22Rv1 (cell line): Measurements from ENCODE around the gene UBE2K.
"Not testable (repeated sequence)": the region's sequence is repeated elsewhere in the genome, so short reads cannot be mapped to it uniquely, and the experiment has no call there.

Experiments used
- CTCF ChIP-seq: fragments of 450-650 bp; IDR thresholded peaks from 2 replicates; pipeline ENCODE4 v1.5.1; 2017; ENCODE audit warnings: mild to moderate bottlenecking
- ZFX ChIP-seq: fragments of 450-650 bp; IDR thresholded peaks from 2 replicates; pipeline ENCODE4 v1.6.1; 2017; ENCODE audit warnings: antibody characterized with exemption, borderline replicate concordance

- not testable (repeated sequence) for TF ChIP-seq ZFX, CTCF
These were observed 115.1 kb downstream of the UBE2K start for GRCh38 chr4:39813033-39813432.
